22Rv1 (cell line): ENCODE data around the gene CLEC16A.

Experiments used
- H3K27ac ChIP-seq: fragments of 450-650 bp; 2 replicates; pipeline ENCODE4 v1.5.1; 2017
- CTCF ChIP-seq: fragments of 450-650 bp; IDR thresholded peaks from 2 replicates; pipeline ENCODE4 v1.5.1; 2017; ENCODE audit warnings: mild to moderate bottlenecking
- ZFX ChIP-seq: fragments of 450-650 bp; IDR thresholded peaks from 2 replicates; pipeline ENCODE4 v1.6.1; 2017; ENCODE audit warnings: antibody characterized with exemption, borderline replicate concordance

Gene CLEC16A

GRCh38 chr16:11058832-11059231 lies 114.5 kb downstream of the CLEC16A start:
- no peak overlapping the region for H3K27ac ChIP-seq
- TF ChIP-seq ZFX (no peak), CTCF (no peak)

GRCh38 chr16:11059588-11059987 lies 115.2 kb downstream of the CLEC16A start:
- no peak for TF ChIP-seq CTCF
- no peak for TF ChIP-seq ZFX
- no peak overlapping the region for H3K27ac ChIP-seq

GRCh38 chr16:11060364-11060763 lies 116.0 kb downstream of the CLEC16A start:
- no peak overlapping the region for H3K27ac ChIP-seq
- TF ChIP-seq ZFX (no peak), CTCF (no peak)

- TF ChIP-seq ZFX = no peak
- TF ChIP-seq CTCF = no peak
- no peak overlapping the region for H3K27ac ChIP-seq
Measured at GRCh38 chr16:11060842-11061241, 116.5 kb downstream of the CLEC16A start.

GRCh38 chr16:11061629-11062270 lies 117.4 kb downstream of the CLEC16A start:
- TF ChIP-seq ZFX = no peak
- TF ChIP-seq CTCF = no peak
- no peak overlapping the region for H3K27ac ChIP-seq

- no peak for TF ChIP-seq CTCF
- TF ChIP-seq ZFX = no peak
- no peak overlapping the region for H3K27ac ChIP-seq
Measured at GRCh38 chr16:11063448-11064201, 119.3 kb downstream of the CLEC16A start.

- TF ChIP-seq CTCF (no peak), ZFX (no peak)
- H3K27ac ChIP-seq = no peak overlapping the region
Measured at GRCh38 chr16:11064202-11064540, 119.8 kb downstream of the CLEC16A start.
